CD4-positive, alpha-beta T cell treated with Interleukin-15 for 1 hour (primary cell): ENCODE data around the gene LGALS3.

Source experiments
- DNase-seq: peaks from one replicate; pipeline ENCODE4 v3.0.0-alpha.2; 2020

Gene LGALS3

DNA sequence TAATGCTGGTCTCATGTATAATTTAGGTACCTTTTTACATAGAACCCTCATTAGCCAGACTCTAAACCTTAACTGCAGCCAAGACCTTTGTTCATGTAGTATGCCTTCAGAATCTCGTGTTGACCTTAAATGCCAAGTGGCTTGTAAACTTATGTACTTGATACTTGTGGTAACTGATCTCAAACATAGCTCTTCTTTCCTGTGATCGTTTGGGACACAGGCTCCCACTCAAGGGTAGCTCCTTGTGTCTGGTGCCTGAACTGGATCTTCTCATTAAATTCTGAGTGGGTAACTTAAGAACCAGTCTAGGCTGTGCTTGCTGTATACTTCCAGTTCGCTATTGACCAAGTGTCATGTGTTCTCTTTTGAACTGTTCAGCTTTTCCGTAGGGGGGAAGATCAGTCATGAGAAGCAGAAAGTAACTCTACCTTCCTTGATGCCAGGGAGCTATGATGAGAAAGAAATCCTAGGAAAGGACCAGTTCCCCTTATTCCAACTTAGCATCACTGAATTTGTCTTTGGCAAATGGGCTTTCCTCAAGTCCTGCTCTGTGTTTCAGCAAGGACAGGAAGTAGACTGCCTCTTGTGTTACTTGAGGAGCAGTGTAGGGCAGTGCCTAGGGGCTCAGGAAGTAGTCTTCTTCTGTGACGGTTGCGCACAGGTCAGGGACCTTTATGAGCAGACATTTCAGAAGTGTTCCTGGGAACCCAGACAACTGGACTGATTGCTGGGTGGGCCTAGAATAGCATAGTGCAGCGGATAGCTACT lies 2.5 kb downstream of the LGALS3 start:
- DNase-seq = no peak

DNA sequence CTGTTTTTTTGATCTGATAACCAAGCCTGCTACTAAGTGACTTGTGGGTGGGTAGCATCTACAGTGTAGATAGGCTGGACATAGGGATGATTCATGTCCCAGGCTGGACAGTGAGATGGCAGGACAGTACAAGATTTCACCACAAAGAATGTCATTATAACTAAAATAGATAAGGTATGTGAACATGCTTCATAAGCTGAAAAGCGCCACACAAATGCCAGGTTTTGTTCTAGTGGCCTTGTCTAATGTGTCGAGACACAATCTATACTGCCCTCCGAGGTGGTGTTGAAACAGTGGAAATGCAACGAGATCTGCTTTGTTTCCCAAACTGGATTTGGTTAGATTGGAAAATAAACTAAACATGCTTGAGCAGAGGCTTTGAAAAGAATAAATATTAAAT lies 4.4 kb downstream of the LGALS3 start:
- no peak for DNase-seq

DNA sequence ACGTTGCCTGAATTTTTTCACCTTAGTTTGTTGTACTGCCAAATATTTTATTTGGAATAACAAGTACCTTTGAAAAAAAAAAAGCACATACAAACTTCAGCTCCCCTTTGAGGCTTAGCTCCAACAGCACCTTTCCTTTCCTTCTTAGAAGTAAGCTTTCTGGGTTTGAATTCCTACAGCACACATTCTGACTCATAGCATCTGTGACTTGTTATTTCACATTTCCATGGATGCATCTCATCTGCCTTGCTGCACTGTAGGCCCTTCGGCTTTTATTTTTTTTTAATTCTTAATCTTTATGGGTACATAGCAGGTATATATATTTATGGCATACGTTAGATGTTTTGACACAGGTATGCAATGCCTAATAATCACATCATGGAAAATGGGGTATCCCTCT lies 7.2 kb downstream of the LGALS3 start:
- DNase-seq = no peak

DNA sequence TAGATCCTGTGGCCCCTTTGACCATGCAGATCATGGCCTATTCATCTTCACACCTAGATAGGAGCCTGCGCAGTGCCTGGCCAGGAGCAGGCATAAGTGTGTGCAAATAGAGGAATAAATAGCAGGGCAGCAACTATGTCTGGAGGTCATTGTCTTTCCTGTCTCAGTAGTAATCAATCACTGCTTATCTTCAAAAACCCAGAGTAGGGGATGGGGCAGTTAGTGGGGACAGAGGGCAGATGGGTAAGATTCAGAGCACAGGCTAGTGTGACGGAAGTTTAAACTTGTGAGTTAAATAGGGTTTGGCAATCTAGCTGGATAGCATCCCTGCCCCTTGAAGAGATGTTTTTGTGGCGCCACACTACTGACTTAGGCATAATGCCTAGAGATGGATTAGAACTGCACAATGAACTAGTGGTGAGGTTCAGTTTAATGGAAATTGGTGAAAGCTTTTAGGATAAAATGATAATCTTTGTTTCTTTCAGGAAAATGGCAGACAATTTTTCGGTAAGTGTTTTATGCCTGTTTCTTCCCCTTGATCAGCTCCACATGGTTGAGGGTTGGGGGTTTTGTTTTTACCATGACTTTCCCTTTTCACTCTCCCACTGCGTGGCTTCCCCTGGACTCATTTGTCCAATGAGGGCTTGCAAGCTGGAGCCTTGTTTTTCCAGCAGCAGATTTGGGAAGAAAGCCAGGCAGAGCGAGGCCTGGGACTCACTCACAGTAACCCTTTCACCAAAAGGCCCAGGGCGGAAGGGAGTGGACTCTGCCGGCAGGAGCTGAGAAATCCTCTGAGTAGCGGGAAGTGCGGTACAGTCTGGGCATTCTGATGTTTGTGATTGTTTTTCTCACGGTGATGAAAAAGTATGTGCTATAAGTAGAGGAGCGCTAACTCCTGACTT lies 8.1 kb downstream of the LGALS3 start:
- DNase-seq = no peak

DNA sequence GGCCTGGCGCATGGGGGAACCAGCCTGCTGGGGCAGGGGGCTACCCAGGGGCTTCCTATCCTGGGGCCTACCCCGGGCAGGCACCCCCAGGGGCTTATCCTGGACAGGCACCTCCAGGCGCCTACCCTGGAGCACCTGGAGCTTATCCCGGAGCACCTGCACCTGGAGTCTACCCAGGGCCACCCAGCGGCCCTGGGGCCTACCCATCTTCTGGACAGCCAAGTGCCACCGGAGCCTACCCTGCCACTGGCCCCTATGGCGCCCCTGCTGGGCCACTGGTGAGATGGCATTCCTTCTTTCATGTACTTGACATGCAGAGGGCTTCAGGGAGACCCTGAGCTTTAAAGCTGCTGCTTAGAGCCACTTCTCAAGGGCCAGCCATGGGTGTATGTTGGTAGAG lies 9.0 kb downstream of the LGALS3 start:
- no peak for DNase-seq

DNA sequence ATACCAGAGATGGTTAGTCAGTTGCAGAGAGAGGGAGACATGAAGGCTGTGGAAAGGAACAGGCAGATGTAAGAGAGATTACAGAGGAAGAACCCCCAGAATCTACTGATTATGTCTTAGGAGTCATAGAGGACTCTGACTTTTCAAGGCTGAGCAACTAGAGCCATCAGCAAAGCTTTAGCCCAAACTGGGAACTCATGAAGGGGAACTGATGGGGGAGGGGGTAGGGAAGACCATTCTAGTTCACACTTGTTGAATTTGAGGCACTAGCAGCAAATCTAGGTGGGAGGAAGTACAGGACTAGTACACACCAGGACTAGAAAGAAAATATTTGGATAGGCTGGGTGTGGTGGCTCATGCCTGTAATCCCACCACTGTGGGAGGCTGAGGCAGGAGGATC lies 10.1 kb downstream of the LGALS3 start:
- DNase-seq = no peak

DNA sequence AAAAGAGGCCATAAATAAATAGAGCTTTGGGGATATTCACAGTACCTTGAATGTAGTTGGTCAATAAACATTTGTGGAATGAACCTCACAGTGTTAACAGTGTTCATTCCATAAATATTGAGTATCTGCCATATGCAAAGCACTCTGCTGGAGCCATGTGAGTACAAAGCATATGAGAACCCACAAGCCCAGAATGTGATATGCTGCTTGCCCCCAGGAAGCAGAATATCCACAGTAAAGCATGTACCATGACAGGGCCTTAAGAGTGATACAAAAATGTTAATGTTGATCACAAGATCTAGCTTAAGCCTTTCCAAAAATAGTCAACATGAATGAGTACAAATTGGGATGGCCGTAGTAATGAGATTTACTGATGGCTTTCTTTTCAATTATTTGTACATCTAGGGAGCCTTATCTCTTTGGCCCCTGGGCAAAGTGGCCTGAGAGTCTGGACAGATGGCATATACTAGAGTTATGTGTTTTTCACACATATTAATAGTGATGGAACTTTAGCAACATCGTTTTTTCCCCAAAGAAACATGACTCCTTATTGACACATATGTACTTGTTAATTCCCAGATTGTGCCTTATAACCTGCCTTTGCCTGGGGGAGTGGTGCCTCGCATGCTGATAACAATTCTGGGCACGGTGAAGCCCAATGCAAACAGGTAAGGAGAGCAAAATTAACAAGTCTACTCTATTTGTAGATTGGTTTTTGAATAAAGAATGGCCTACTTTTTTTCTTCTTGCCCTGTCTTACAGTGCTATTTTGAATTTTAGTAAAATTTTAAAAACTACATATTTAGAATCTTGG lies 10.9 kb downstream of the LGALS3 start:
- no peak for DNase-seq

DNA sequence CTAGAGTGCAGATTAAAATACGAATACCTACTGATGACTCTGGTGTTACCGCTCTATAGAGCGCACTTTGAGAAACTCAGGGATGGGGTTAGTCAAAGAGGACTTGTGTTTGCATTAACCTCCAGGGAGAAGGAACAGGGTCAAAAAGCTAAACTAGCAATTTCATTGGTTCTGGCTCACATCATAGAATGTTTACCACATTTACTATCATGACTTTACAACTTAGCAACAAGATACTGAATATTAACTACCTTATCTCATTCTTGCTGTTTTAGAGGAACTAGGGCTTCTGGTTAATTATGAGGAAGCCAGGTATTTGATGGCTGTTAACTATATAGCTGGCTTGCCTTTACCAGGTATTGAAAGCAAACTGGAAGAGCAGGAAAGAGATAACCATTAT lies 12.8 kb downstream of the LGALS3 start:
- no peak for DNase-seq

DNA sequence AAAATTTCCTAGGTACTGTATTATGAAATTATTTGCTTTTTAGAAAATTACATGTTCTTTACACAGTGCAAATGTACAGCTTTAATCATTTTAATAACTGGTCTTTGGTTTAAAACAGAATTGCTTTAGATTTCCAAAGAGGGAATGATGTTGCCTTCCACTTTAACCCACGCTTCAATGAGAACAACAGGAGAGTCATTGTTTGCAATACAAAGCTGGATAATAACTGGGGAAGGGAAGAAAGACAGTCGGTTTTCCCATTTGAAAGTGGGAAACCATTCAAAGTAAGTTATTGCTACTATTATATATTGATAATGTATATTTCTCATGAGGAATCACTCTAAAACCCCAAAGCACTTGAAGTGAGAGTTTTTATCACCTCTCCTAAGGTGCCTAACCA lies 13.4 kb downstream of the LGALS3 start:
- no peak for DNase-seq

DNA sequence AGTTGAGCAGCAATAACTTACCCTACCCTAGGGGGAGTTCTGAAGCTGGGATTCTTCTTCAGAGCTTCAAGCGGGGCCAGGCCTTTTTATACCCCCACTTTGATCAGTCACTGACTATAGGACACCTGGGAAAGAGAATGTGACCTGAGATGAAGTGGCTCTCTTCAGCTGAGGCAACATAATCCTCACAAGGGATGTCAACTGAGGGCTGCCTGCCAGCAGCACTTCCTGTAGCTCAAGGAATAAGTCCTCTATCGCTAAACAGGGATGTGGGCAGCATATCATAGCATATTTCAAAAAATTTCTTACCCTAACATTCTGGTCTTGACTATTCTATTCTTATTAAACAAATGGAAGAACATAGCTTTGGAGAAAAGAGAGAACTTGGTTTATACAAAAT lies 17.4 kb downstream of the LGALS3 start:
- no peak for DNase-seq

DNA sequence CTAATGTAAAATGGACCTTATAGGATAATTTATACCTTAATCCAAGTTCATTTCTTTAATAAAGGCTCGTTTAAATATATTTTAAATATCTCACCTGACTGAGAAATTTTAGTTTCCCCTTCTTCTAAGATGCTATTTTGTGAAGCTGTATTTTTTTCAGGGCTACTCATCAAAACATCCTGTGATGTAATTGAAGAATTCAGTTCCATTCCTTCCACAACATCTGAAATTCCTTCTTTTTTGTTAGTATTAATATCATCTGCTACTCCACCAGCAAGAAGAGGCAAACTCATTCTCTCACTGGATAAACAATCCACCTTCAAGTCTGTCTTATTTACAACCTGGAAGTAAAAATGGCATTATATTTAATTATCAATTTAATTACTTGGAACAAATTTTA lies 22.5 kb downstream of the LGALS3 start:
- DNase-seq = no peak

DNA sequence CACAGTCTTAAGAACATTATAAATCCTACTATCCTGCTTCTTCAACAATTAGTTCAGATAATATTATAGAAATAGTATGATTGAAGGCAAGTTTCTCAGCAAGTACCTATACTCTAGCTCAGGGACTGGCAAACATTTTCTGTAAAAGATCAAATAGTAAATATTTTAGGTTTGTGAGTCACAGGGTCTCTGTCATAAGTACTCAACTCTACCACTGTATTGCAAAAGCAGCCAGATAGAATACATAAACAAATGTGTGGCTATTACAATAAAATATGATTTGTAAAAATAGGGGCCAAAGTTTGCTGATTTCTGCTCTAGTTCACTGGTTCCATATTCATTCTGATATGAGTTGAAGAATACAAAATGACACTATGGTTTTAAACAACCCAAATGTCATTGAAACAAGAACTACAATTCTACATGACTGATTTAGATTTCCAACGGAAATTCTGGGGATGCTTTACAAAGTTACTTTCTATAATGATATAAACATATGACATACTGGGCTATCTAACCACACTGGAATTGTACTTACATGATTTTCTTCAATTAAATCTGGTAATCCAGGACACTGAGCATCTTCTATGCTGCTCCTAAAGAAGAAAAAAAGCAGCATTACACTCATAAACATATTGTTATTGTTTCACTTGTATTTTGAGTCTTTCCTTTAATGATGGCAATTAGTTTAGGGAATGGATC lies 23.2 kb downstream of the LGALS3 start:
- DNase-seq = no peak

DNA sequence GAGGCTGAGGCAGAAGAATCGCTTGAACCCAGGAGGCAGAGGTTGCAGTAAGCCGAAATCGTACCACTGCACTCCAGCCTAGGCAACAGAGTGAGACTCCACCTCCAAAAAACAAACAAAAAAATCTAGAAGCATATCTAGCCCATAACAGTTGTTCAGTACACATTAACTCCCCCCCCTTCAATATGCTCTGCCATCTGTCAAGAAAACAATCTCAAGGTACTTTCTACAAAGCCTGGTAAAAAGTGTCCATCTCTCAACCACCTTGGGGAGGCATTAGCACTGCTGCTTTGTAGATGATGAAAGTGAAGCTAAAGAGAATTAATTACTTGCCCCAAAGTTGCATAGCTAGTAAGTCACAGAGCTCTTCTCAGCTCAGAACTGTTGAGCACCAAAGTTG lies 24.9 kb downstream of the LGALS3 start:
- no peak for DNase-seq

DNA sequence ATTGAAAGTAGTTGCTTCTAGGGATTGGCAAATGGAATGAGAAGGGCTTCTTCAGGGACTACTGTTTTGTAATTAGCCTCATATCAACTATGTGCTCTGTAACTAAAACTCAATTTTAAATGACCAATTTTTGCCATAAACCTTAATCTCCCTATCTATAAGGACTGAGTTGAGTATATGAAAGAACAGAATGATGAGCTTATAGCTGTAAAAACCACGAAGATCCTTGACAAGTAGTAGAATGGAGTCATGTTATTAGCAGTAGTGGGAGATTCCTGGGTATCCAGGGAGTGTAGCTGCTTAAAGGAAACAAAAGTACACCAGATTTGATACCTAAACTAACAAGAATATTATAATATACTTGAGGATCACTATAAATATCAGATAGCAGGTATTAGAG lies 28.0 kb downstream of the LGALS3 start:
- no peak for DNase-seq

DNA sequence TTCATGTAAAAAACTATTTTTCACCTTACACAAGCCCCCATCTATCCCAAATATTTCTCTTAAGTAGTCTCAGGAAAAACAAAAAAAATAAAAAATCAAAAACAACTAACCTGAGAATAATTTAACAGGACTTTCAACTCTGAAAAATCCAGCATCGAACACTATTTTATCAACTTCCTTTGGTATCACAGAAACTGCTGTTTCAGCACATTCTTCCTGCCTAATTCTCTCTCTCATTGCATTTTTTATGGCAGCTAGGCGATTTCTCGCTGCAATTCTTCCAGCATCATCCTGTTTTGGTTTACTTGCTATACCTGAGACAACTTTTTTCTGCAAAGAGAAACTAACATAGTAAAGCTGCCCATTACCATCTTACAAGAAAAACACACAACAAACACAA lies 29.4 kb downstream of the LGALS3 start:
- DNase-seq = no peak

DNA sequence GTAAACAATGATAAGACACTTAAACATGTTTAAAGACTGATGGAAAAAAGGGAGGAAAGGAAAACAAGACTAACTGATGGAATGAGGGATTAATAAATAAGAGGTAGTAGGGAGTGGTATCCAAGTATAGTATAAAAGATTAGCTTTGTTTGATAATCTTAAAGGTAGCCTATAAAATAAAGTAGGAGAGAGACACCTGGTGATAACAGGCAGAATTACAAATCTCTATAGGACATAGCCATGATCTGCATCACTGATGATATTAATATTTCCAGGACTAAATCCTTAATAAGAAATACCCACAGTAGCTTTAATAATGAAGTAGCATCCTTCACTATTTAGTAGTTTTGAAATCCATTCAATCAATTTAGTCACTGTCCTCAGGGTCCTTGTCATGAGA lies 31.9 kb downstream of the LGALS3 start:
- no peak for DNase-seq

DNA sequence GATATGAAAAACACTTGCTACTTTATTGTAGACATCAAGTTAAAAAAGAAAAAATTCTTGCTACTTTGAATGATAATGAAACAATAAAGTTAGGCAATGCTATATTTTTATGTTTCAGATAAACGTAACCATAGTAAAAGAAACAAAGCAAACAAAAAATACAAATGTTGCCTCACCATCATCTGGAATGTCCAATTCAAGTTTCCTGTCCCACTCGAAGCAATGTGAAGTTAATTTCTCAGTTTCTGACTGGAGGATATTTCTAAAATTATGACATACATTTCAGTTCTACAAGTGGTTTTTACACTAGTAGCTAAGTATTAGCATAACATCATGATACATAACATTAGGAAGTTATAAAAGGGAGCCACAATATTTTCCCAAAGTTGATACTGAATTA lies 41.5 kb downstream of the LGALS3 start:
- no peak for DNase-seq

DNA sequence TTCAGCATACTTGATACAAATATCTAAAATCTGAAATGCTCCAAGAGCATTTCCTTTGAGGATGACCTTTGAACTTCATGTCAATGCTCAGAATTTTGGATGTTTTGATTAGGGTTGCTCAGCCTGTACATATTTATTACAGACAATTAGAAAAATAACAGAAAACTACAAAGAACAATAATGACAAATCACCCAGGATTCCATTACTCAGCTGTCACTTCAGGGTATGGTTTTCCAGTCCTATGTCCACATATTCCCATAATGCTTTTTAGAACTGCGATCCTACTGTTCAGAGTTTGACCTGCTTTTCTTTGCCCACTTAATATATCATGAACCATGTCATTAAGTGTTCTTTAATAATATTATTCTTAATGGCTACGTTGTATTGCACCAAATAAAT lies 51.0 kb downstream of the LGALS3 start:
- no peak for DNase-seq

DNA sequence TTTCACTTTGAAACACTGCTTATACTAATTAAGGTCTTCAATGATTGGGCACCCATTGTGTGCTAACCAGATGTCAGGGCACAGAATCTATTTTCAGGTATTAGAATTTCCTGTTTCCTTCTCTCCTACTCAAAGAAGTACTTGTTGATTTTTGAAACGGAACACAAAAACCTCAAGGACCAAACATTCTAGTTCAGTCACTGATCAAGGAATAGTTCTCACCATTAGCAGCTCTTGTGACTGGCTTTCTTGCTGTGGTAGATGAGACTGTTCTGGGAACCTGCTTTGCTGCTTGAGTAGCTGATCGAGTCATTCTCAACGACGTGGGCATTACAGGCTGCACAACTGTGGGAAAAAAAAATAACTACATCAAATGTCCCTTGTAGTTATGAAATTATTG lies 51.4 kb downstream of the LGALS3 start:
- no peak for DNase-seq

DNA sequence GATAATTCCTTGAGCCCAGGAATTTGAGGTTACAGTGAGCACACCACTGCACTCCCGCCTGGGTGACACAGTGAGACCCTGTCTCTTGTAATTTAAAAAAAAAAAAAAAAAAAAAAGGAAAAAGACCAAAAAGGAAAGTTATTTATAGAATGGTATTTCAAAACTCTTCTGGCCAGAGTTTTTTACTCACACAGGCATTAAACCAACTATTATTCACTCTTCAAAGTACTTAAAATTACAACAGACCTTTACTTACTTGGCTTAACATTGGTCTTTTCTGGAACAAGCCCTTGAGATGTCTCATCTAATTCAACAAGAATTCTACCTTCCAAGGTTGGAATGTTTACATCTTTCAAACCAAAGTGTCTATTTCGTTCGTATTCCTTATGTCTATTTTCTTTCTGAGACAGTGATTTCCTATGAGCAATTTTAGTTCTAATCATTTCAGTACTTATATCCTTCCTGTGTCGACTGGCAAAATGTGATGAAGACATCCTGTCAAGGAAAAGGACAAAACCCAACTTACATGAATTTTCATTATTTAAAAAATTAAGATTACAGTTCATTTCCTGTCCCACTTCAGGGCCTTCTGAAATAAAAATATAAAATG lies 59.7 kb downstream of the LGALS3 start:
- no peak for DNase-seq

DNA sequence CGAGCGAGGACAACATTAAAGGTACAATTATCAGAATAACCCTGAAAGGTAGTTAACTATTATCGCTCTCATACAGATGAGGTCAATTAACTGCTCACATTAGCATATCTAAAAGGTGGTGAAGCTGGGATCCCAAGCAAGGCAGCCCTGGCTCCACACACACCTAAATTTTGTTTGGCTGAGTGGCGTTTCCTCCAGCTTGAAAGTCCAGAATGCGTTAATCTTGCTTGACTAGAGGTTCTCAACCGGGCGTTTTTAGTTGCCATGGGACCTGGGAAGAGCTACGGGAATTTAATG lies 61.8 kb downstream of the LGALS3 start:
- no peak for DNase-seq

DNA sequence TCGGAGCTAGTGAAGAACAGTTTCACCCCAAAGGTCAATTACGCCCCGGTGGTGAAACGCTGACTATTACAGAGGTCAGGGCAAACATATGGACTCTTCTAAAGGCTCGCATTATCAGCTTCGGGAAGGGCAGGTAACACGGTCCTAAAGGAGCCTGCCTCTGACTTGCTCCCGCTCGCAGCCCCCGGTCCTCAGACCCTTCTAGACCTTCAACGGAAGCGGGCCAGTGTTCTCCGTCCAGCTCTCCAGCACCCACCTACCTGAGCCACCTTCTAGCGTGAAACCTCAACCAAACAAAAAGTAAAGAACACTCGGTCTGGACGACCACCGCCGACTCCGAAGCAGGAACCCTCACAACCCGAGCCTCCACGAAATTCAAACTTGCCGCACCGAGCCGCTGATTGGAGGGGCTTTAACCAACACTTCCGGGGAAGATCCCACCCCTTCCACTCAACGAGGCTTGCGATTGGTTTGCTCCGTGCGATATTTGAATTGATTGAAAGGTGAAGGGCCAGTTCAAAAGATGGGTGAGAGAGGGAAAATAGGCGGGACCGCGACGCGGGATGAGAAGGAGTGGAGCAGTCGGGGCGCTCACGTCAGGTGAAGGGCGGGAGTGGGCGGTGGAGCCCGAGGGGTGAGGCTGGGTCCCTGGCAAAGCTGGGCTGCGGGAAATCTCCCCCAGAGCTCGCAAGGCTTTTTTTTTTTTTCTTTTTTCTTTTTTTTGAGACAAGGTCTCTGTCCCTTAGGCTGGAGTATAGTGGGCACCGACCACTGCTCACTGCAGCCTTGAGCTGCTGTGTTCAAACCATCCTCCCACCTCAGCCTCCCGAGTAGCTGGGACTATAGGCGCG lies 62.4 kb downstream of the LGALS3 start, which contains the start of gene DLGAP5:
Gene DLGAP5 (minus strand): TSS at position 383 of the 851 bp plus-strand sequence. CDS start 2,406 bp downstream, outside the sequence.
- peak; percentile 91 for DNase-seq
